GM21360 (cell line): ENCODE measurements around the gene CCDC27.
"Not testable (repeated sequence)": the region's sequence is repeated elsewhere in the genome, so short reads cannot be mapped to it uniquely, and the experiment has no call there.

Experiments
- ATAC-seq: cut with Tn5 transposase; IDR thresholded peaks from one replicate; pipeline ENCODE4 v1.9.1; 2021; ENCODE audit warnings: mild to moderate bottlenecking, moderate library complexity; ENCODE audit not compliant: unreplicated experiment

The CCDC27 gene

DNA sequence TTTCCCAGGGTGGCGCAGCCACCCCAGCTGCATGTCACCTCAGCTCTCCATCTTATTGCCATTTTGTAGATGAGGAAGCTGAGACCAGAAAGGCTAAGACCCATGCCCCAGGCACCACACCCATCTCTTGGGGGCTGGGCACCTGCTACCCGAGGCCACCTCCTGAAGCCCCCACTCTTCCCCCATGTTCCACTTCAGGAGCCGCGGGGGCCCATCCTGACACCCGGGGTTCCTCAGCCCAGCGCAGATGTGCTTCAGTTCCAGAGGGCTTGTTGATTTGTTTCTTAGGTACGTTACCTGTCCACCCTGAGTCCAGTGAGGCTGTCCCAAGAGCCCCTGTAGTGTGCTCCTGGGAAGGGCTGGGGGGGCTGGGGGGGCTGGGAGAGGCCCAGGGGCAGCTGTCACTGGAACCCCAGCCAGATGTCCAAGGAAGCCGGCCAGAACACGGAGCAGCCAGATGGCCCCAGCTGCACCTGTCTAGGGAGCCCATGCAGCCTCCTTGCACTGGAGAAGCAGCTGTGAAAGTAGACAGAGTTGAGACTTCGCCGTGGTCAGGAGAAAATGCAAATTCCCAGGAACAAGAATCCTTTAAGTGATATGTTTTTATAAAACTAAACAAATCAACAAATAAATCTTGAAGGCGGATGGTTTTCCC, 17.1 kb upstream of the CCDC27 start:
- ATAC-seq, result no peak

DNA sequence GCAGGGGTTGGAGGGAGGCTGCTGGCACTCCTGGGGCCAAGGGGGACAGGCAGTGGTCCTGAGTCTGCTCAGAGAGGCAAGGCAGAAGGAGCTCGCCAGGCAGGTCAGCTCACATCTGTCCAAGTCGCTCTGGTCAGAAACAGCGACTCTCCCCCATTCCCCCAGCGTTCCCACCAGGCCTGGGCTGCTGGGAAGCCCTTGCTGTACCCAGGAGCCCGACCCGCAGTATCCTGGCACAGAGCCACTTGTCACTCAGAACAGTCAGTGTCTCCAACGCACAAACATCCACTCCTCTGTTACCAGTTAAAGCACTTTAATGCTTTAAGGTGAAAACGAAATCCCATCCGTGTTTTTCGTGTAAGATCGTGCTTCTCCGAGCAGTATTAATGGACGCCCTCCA, 16.6 kb upstream of the CCDC27 start:
- ATAC-seq, result no peak

DNA sequence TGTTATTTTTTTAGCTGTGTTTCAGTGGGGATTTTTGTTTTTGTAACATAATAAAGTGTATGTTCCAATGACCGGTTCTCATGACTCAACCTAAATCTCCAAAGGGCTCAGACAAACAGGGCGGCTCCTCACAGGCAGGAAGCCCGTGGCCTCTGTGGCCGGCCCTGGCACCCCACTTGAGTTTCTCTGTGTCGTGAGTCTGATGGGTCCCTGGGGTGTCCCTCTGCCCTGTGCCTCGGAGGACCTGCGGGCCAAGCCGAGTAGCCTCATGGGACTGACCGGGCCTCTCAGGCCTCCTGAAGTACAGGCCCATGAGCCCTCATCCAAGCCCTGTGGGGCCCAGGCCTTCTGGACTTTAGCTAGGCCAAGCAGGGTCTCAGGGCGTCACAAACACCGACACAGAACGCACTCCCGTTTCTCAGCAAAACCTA, 16.1 kb upstream of the CCDC27 start:
- no peak for ATAC-seq

DNA sequence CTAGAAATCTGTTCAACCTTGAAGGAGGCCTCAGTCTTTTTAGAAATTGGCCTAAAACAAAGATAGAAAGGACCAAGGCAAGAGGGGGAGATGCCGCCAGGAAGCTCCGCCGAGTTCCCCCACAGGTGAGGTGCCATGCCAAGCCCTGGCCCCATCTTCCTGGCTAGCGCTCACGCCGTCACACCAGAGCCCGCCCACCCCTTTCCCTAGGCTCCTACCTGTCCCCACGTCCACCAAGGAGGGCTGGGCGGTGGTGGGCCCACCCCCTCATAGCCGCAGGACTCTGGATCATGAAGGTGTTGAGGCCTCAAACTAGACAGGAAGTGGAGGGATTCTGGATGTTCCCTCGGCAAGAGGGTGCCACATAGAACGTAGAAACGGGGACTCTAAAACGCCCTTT, 15.5 kb upstream of the CCDC27 start:
- ATAC-seq, result no peak

DNA sequence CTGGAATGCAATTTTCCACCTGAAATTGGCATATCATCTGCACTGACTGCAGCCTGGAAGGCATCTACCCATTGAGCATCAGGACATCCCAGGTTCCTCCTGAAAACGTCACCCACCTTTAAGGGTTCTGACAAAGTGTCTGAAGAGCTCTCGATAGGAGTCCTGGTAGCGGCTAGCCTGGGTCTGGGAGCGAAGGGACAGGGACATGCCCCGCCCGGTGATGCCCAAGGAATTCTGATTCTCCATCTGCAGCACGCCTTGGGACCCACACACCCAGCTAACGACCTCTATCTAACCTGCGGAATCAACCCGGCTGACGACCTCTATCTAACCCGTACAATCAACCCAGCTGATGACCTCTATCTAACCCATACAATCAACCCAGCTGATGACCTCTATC, 13.3 kb upstream of the CCDC27 start:
- ATAC-seq, result no peak

DNA sequence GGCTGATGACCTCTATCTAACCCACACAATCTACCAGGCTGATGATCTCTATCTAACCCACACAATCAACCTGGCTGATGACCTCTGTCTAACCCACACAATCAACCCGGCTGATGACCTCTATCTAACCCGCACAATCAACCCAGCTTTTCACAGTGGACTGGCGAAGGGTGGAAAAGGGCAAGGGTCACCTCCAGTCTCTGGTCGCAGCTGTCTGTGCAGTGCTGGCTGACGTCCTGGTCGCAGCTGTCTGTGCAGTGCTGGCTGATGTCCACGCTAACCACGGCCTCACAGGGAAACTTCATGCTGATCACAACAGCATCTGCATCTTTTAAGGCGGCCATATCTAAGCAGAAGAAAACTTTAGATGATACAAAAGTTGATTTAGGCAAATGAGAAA, 12.2 kb upstream of the CCDC27 start:
- ATAC-seq, result no peak

DNA sequence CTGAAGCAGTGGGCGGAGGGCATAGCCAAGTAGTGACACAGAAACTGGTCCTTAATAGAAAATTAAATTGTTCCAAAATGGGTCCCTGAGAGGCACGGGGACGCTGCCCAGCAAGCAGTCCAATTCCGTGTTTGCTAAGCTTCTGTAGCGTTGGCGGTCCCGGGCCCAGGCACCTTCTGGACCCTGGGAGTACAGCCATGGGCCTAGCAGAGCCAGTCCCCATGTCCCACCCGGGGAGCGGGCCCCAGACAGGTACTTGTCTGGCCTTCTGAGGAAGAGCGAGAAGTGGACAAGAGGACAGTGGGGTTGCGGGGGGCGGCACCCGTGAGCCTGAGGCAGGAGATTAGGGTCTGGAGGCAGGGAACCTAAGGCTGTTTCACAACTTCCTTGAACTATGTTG, 11.5 kb upstream of the CCDC27 start:
- ATAC-seq, result no peak

DNA sequence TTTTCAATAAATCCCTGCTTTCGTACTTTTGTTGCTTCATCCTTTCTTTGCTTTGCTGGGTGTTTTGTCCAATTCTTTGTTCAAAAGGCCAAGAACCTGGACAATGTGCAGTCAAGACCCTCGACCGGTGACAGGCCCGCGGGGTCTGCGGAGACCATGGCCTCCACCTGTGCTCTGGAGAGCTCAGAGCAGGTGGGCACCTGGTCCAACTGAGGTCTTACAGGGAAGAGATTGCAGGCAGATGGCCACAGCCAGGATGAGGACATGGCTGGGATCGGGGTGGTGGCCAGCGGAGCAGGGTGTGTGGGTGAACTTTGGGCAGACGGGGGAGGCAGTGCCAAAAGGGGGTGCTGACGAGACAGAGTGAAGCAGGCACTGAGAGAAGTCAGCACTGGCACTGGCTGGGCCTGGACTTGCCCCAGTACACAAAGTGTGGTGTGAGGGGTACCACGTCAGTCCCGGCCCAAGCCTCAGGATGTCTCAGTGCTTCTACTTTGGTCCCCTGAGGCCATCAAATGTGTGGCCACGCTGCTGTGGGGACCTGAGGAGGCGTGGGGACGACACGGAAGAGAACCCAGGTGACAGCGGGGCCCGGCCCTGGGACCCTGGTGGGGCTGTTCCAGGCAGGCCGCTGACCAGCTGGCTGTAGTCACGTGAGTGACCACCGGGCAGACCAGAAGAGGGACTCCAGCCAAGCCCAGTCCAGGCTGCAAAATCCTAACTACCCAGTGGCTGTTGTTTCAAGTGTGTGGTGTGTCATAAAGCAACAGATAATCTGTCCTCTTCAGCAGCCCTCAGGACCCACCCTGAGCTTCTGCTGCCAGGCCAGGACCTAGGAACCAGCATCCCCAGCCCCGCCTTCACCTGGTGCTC, 10.4 kb upstream of the CCDC27 start:
- no peak for ATAC-seq

DNA sequence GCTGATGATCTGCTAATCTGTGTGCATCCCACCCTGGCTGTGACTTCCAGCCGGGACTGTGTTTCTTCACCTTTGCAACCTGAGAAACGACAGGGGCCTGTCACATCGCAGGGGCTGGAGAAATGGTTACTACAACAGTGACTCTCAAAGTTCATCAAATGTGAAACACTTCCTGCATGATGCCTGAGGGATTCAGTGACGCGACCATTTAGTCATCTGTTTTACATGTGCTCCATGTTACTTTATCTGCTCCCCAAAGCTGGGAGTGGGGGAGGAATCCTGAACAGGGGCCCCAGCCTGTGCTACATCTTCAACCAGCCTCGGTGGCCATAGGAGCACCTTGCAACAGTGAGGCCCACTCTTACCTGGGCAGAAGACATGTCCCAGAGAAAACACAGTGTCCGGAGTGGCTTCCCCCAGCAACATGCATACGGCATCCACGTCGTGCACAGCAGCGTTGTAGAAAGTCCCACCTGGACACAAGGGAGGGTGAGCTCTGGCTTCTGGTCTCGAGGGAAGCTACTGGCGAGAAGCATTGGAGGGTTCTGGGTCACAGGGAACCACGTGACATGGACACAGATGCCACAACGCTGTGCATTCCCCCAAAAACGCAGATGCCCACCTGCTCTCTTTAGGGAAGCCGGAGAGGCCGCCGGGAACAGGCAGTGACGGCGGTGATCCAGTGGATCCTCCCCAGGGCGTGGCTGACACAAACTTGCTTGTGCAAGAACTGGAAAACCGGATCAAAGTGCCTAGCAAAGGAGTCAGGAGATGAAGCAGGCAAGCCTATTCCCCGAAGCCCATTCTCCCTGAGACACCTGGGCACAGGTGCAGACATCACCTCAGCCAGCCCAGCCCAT, 9.6 kb upstream of the CCDC27 start:
- no peak for ATAC-seq

DNA sequence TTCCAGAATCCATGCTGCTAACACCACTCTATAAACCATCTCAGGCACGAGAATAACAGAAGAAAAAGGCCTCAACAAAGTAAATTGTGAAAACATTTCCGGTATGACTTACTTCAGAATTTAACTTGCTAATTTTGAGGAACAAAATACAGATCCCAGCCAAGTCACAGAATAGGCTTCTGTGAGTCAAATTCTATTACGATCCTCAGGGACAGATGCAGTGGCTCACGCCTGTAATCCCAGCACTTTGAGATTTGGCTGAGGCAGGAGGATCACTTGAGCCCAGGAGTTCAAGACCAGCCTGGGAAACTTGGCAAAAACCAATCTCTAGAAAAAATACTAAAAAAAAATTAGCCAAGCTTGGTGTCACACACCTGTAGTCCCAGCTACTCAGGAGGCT, 8.8 kb upstream of the CCDC27 start:
- ATAC-seq, result no peak

DNA sequence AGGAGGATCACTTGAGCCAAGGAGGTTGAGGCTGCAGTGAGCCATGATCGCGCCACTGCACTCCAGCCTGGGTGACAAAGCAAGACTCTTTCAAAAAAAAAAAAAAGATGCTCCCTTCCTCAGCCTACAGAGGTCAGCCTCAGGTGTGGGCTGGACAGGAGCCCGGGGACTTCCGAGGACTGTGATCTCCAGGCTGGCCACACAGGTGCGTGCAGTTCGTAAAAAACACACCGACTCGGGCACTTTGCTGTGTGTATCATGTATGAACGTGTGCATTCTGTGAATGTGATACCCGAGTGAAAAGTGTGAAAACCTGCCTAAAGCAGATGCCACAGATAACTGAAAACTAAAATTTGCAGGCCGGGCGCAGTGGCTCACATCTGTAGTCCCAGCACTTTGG, 8.4 kb upstream of the CCDC27 start:
- no peak for ATAC-seq

DNA sequence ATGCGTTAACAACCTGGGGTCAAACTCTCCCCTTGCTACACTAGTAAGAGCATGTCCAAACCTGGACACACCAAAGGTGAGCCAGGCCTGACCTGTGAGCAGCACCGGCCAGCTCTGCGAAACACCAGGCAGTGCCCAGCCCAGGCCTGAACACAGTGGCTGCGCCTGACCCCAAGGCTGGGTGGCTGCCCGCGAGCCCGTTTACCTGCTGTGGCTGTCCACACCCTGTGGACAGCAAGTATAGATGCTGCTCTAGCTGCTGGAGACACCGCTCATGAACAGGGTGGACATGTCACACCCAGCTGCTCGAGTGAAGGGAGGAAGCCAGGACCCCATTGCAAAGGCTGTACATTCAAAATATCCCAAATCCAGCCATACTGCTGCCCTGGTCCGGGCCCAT, 7.6 kb upstream of the CCDC27 start:
- ATAC-seq, result no peak

DNA sequence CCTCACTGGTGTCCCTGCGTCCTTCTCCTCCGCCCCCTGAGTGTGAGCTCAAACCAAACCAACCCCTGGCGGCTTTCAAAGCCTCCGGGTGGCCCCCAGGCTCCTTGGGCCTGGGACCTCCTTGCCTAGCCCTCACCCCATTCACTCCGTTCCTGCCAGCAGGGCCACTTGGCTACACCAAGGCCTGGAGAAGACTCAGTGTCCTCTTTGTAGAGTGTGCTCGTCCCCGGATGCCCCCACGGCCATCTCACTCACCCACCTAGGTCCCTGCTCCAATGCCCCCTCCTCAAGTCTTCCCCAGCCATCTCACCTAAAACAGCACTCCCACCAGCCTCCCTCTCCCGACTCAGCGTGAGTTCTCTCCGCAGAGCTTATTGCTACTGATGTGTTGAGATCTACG, 7.2 kb upstream of the CCDC27 start:
- no peak for ATAC-seq

DNA sequence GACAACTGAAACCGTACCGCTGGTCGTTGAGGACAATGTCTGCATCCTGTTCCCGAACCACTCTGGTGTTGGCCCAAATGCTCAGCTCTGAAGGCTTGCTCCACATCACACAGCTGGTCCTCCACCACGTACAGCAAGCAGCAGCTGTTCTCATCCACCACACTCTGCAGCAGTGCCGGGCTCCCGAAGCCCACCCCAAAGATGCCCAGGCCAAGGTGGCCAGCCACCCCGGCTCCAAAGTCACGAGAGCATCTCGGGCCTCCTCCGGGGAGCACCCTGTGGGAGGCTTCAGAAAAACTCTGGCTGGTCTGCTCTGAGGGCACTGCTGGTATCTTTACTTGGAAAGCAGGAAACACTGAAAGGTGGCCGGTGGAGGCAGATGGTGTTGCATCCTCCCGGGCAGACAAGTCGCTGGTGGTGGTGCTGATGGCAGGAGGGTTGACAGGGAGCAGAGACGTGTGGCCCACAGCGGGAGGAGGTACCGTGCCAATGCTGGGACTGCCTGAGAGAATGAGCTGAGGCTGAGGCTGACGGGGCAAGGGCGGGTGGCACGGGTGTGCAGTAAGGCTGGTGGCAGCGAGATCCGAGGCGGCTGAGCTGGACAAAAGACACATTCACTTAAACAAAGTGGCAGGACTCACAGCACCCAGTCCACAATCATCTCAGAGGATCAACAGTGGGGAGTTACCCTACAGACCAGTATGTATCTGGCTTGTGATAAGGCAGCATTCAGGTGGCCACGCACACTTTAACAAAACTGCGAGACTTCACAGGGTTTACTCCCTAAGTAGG, 6.5 kb upstream of the CCDC27 start:
- no peak for ATAC-seq

DNA sequence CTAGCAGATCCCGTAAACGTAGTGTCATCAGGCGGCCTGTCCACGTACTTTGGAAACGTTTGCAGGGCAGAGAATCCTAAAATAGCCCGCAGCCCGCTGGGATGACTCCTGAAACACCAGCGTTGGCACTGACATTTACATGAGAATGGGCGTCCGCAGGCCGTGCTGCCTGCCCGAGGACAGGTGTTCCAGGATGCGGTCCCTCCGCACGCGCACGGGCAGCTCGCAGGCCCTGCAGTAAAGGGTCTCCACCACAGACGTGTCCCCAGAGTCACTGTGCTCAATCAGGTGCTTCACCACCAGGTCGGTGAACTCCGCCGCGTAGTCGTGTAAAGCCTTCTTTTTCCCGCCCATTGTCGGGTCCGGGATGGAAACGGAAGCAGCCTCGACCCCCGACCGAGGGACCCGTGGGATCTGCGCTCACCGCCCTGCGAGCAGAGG, 5.8 kb upstream of the CCDC27 start:
- peak; percentile 17 for ATAC-seq

DNA sequence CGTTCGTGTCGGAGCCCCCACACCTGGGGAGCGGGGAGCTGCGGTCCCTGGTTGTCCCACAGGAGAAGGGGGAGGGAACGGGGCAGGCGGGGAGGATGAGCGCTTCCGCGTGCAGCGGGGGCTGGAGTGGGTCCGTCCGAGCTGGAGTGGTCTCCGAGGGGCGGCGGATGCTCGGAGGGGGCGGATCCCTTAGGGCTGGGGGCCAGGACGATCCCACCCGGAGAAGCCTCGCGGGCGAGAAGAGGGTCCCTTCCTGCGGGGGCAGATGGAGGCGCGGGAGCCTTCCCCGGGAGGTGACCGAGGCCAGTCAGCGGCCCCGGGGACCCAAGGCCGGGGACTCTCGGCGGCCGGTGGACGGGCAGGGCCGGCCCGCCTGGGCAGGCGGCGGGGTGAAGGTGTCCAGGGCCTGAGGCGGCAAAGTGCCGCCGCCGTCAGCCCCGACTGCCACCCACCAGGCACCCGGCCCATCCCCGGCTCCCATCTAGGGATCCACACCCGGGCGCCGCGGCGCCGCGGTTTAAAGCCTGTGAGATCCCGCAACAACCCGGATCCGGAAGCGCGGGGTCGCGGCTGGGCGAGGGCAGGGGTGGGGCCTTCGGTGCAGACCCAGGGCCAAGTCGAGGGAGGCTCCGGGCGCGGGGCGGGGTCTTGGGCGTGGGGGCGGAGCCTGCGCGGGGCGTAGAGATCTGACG, 5.3 kb upstream of the CCDC27 start:
- peak; percentile 86 for ATAC-seq

DNA sequence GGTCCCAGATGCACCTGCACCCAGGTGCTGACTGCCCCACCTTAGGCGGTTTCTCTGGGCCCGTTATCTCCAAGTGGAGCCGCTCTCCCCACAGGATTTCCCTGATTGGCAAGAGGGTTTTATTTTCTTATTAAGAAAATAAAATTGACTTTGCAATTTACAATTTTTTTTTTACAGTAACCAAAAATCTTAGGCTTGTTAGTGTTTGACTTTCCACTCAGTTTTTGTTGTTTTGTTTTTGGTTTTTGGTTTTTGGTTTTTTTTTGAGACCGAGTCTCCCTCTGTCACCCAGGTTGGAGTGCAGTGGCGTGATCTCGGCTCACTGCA, 4.8 kb upstream of the CCDC27 start:
- ATAC-seq, result no peak

DNA sequence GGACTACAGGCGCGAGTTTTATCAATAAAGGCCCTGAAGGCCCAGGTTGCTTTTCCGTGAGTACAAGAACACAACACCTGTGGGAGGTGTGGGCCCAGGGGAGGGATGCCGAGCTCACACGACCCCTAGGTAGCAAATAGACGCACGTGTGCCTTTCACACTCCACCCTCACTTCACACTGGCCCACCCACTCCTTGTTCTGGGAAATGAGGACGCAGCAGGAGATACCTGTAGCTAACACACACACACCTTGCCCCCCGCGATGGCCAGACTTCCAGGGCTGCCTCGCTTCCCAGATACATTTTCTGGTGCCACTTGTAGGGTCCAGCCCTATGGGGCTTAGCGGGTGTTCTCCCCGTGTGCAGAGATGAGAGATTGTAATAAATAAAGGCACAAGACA, 4.3 kb upstream of the CCDC27 start:
- no peak for ATAC-seq

DNA sequence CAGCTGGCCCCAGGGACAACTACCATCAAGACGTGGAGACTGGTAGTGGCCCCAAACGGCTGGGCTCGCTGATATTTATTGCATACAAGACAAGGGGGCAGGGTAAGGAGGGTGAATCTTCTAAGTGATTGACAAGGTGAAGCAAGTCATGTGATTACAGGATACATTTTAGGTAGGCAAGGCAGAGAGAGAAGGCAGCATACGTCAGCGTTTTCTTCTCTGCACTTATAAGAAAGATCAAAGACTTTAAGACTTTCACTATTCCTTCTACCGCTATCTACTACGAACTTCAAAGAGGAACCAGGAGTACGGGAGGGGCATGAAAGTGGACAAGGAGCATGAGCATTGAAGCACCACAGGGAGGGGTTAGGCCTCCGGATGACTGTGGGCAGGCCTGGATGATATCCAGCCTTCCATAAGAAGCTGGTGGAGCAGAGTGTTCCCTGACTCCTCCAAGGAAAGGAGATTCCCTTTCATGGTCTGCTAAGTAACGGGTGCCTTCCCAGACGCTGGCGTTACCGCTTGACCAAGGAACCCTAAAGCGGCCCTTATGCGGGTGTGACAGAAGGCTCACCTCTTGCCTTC, 3.8 kb upstream of the CCDC27 start:
- ATAC-seq, result not testable (repeated sequence)

DNA sequence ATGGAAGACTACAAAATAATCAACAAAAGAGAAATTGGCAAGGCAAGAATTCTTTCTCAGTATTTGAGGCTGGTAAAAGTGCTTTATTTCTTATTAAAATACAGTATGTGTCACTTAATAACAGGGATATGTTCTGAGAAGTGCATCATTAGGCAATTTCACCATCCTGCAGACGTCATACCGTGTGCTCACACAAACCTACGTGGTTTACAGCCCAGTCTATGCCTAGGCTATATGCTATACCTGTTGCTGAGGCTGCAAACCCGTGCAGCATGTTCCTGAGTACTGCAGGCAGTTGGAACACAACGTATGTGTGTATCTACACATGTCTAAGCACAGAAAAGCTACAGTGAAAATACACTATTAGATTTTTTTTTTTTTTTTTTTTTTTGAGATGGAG, 2.7 kb upstream of the CCDC27 start:
- ATAC-seq, result no peak
